Activated CD4-positive, alpha-beta T cell treated with anti-CD3 and anti-CD28 coated beads for 4 hours (primary cell): ENCODE measurements around the gene FSHR.

Experiments used
- DNase-seq, 2 donors: peaks; one replicate each; pipeline ENCODE4 v3.0.0-alpha.2; 2020

Gene FSHR

GRCh38 chr2:49028101-49028500 lies 126.2 kb downstream of the FSHR start:
- DNase-seq: no peak

- DNase-seq: no peak
Measured at GRCh38 chr2:49026706-49027105, 127.6 kb downstream of the FSHR start.

GRCh38 chr2:49021271-49021670 lies 133.0 kb downstream of the FSHR start:
- DNase-seq: no peak

DNA sequence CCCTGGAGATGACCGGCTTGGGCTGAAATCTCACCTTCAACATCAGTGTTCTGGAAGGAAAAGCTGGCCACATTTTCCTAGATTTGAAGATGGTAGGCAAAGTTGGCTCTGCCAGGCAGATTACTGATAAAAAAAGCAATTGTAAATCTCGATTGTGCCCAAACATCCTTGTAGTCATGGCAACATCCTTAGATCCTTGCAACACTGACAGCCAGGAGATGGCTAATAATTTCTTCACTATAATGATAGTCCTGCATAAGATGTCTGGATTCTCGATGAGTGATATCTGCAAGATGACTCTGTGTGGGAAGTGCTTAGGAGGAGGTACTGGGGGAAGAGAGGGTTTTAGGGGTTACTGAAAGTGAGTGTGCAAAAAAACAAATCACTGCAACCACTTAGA lies 149.1 kb downstream of the FSHR start:
- DNase-seq: no peak

- no peak for DNase-seq
Measured at GRCh38 chr2:49004036-49004626, 150.2 kb downstream of the FSHR start.

- DNase-seq: no peak
Measured at GRCh38 chr2:49003201-49003600, 151.1 kb downstream of the FSHR start.

DNA sequence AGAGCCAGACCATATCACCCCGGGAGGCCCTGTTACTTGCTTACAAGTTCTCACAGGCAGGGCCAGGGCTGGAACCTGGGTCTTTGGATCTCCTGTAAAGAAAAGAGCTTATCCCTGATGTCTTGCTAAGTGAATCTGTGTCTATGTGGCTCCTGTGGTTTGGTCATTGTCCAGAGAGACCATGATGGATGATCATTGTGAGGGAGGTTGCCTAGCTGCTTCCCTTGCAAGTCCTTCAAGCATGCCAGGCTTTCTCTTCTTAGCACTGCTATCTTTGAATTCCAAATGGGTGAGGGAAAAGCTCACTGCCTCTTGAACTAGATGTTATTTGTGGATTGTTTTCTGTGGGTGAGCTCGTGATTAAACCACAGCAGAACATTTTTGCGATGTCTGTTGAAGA lies 151.6 kb downstream of the FSHR start:
- DNase-seq: no peak

GRCh38 chr2:49000695-49001094 lies 153.6 kb downstream of the FSHR start:
- no peak for DNase-seq

DNA sequence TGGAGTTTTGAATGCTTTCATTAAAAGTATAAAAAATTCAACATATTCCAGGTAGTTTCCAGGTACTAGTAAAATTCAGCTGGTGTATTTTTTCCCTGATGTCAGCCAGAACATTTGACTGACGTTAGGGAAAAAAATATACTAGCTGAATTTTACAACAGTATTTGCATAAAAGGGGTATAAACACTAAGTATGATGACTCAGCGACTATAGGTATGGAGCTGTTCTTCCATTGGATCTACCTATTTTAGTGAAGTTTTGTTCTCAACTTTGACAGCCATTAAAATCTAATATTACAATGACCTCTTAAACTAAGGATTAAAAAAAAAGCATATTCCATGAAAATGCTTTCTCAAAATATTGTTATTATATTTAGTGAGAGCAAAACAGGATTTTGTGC lies 155.9 kb downstream of the FSHR start:
- DNase-seq: no peak

DNA sequence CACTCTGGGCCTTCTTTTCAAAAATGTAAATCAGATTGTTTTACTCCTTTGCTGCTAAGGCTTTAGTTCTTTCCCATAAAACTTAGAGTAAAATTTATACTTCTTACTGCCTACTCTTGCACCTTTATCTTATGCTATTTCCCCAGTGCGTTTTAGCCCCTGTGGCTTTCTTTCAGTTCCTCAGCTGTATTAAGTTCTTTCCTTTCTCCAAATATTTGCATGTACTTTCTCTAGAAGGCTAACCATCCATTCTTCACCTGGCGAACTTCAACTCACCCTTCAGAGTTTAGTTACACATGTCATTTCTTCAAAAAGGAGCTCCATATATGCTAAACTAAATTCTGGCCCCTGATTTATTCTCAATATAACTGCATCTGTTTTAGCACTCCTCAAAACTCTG lies 160.7 kb downstream of the FSHR start:
- DNase-seq: no peak

GRCh38 chr2:48991415-48992131 lies 162.7 kb downstream of the FSHR start:
- DNase-seq: no peak

DNA sequence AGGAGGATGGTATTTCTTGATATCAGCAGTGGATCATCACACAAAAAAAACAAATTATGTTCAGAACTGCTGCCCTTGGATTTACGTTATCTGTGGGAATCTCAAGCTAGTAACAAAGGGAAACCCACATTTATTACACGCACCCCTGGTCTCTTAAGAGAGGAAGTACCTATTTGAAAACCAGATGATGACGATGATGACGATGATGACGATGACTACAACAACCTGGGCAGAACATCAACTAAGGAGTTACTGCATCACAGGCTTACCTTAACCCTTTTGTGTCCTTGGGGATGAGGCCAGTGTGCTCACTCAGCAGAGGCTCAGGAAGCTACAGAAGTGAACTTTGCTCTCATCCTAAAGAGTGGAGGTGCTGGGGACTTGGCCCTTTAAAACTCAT lies 169.4 kb downstream of the FSHR start:
- DNase-seq: no peak

- DNase-seq: no peak
Measured at GRCh38 chr2:48983551-48983950, 170.8 kb downstream of the FSHR start.

DNA sequence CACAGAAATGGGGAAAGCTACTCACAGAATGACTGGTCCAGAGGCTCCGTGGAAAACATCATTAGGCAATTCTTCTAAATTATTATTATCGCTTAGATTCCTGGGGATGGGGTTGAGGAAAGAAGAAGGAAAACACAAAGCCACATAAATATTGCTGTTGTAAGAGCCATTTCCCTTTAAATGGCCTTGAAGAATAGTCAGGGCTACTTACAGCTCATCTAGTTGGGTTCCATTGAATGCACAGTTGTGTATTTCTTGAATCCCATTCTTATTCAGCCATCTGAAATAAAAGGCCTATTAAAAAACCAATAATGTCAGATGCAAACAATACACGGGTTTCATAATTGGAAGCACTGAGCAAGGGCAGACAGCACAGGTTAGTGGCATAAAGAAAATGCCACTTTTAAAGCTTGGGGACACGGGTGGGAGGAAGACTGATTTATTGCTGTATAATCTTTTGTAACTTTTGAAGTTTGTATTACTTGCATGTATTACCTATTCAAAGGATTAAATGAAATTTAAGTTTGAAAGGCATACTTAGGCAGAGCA lies 171.4 kb downstream of the FSHR start:
- no peak for DNase-seq

- no peak for DNase-seq
Measured at GRCh38 chr2:48980846-48981245, 173.5 kb downstream of the FSHR start.

DNA sequence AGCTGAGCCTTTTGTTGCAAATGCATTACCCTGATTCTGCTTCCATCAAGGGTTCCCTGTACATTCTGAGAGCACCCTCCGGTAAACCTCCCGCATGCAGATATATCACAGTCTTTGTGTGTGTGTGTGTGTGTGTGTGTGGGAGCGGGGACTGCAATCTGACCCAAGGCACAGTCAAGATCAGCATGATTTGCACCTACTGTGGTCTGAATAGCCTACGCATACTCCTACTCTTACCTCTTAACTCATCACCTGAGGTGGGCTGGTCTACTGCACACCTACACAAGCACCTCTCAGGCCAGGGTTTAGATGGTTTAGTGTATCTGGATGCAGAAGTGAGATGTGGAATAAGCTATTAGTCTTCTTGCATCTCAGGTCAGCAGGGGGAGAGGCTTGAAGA lies 174.6 kb downstream of the FSHR start:
- DNase-seq: no peak

GRCh38 chr2:48978131-48978530 lies 176.2 kb downstream of the FSHR start:
- no peak for DNase-seq

GRCh38 chr2:48971801-48972200 lies 182.5 kb downstream of the FSHR start:
- no peak for DNase-seq

- no peak for DNase-seq
Measured at GRCh38 chr2:48968011-48968410, 186.3 kb downstream of the FSHR start.

DNA sequence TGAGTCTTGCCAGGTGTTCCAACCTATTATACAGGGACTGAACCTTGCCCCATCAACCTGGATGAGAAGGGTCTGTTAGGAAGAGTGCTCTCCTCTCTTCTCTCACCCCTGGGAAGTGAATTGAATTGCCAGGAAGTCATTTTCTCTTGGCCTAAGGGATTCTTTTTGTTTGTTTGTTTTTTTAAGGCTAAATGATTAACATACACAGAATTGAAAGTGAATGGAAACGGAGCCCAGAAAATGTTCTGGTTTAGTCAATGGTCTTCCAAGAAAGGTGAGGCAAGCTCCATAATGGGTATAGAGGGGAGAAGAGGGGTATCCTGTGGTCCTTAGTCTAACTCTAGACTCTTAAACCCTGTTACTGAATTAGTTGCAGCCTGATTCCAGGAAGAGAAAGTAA lies 189.1 kb downstream of the FSHR start:
- DNase-seq: no peak

GRCh38 chr2:48961009-48961408 lies 193.3 kb downstream of the FSHR start:
- no peak for DNase-seq

- DNase-seq: no peak
Measured at GRCh38 chr2:48954935-48955334, 199.4 kb downstream of the FSHR start.

- DNase-seq: no peak
Measured at GRCh38 chr2:48954311-48954710, 200.0 kb downstream of the FSHR start.

- DNase-seq: no peak
Measured at GRCh38 chr2:48952614-48953013, 201.7 kb downstream of the FSHR start.

DNA sequence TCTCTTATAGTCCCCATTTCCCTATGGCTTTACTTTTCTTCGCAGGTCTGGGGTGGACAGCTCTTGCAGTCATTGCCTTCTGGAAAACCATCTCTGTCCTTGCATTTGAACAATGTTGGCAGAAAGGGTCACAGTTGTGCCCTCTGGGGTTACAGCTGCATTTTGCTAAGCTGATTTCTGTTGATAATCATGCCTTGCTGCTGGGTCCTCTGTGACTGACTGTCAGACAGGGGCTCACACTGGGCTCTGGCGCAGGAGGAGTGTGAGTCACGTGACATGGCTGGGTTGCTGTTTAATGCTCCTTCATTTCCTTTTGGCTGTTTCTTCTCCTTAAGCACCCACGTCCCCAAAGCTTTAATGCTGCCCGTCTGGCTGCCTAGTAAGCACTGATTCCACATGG lies 202.2 kb downstream of the FSHR start:
- no peak for DNase-seq
